Inferior parietal cortex (tissue), 1 donor: ENCODE results near the gene RUVBL1.
"Not testable (repeated sequence)": the region's sequence is repeated elsewhere in the genome, so short reads cannot be mapped to it uniquely, and the experiment has no call there.

Source experiments
- DNase-seq: peaks from one replicate; pipeline ENCODE4 v3.0.0-alpha.2; 2016; ENCODE audit errors: extremely low spot score

Gene RUVBL1

DNA sequence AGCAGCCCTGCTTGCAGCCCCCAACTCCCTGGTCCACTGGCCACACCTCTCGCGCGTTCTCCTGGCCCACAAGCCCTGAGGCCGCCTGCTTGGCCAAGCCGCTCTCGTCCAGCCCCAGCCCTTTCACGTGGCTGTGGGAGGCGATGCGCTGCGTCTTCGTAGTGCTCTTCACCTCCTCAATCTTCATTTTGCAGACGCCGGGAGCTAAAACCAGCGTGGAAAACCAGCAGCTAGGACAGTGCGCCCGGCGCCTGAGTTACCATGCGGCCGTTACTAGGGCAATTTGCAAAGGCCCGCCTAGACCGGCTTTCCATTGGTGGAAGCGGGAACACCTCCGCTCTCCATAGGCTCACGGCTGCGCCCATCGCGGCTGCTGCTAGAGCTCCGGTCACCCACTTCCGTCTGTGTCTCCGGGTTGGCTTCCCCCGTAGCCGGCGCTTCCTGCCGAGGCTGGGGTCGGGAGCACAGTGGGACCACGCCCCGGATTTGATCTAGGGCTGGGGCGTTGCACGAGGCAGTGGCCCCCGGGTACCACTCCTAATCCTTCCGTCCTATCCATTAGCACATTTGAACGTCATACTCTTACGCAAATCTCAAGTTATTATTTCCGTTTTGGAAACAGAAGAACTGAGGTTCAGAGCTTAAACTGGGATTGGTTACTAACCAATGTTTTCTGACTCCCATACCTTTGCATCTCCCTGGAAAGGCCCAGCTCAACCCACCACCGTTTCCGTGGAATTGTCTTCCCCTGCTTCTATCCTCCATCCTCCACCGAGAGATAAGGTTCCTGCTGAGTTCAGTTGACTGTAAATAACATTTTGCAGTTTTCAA is at the start of gene RUVBL1:
TSS of gene RUVBL1 (minus strand) at position 275 of the 831 bp plus-strand sequence. CDS start at position 187, 88 bp downstream.
- DNase-seq: peak; percentile 95

DNA sequence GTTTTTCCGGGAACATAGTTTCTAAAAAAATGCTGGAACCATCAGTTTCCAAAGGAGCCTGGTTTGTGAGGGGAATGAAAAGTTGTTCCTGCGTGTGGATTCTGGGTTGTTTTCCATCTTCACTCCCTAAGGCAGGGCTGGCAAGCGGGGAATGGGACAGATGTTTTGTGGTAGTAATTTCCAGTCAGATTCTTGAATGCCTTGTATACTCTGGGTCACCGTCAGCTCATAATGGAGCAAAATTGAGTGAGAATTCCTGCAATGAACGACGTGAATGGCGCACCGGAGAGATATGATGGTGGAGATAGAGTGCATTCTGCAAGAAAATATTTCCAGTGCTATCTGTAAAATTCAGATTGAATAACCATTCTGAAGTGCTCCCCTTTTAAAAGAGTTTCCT is 49.6 kb upstream of the RUVBL1 start:
- DNase-seq: no peak

DNA sequence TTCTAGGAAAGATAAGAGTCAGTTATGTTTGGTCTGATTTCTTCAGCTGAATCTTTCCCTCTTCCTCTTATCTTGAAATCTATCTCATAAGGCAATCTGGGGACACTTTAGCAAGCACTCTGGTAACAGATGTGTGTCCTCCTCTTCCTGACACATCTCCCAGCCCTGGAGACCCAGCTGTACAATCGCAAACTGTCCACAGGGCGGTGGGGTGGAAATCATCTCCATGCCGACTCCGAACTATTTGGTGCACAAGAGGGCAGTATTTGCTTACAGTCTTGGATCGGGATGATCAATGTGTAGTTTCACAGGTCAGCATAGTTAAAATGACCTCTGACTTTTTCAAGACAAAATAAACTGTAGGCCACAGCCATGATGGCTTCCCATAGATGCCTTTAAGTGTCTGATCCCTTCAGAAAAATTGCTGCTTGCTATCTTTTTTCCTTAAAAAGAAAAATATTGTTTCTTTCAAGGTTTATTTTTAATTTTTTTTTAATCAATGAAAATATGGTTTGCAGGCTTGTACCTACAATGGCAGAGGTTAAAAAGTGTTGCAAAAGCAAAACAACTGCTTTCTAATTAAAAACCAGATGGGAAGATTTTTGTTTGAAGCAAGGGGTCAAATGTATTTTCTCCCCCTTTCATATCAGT is 47.4 kb upstream of the RUVBL1 start:
- peak; percentile 80 for DNase-seq

DNA sequence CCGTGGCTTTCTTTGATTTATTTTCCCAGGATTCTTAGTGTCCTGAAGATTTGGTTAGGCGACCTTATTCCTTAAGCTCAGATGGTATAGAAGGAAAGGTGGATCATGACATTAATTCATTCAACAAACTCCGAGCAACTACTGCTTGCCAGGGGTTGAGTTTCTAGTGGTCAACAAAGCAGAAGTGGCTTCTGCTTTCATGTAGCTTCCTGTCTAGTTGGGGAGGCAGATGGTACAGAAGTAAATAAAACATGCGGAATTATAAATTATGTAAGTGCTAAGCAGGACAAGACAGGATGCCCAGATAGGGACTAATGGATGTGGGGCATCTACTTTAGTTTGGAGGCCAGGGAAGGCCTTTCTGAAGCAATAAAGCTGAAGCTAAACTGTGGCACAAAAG is 45.2 kb upstream of the RUVBL1 start:
- no peak for DNase-seq

DNA sequence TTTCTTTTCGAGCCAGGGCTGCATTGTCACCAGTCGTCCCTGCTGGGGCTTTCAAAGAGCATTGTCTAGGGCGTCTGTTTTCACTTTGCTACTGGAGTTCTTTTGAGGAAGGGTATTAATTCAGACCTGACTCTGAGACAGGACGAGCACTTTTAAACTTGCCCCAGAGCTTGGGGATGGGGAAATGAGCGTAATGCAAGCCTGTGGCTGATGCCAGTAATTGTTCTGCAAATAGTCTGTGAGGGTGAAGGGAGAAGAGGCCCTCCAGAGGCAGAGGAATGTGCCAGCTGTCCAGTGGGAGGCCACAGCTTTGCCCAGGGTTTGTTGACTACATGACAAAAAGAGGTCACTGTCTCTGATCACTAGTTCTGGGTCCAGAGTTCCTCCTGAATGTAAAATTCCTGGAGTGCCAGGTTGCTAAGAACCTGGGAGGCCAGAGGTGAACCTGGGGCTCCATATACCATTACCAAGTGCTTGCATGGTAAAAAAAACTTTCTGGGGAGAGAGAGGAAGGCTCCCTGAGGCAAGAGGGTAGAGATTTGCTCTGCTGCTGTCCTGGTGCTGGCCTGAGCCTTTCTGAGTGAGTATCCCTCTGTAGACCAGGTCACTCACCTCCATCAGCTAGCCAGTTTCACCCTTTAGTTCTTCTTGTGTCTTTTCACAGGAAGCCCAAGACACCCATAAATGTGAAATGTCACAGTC is 44.5 kb upstream of the RUVBL1 start:
- no peak for DNase-seq

DNA sequence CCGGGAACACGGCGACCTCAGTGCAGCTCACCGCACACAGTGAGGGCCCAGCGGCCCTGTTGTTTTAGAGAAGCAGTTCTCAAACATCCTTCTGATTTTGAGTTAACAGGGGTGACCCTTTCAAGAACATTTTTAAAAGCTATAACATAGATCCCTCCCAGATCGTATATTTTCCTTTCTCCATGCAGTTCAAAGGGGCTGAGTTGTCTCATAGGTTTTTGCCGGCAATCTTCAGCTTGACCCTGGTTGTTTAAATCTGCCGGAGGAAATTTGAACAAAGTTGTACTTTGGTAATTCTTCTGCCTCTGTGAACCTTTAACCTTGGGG is 44.0 kb upstream of the RUVBL1 start:
- DNase-seq: no peak

DNA sequence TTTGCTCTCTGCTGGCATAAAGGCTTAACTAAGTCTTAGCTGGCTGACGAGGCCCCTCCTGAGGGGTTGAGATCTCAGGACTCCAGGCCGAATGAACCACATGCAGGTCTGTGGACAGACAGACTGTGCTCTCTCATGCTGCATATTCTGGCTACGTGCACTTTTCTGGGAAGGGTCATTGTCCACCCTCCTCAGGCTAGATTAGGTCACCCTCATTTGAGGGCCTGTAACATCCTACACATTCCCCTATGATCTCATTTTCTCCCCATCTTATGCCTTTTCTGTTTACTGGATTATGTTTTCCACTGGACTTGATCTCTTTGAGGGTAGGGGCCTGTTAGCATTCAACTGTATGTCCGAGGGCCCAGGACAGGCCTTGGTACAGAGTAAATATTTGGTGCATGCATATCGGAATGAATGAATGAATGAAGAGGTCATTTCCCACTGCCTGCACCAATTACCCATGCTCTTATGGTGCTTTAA is 43.4 kb upstream of the RUVBL1 start:
- no peak for DNase-seq

DNA sequence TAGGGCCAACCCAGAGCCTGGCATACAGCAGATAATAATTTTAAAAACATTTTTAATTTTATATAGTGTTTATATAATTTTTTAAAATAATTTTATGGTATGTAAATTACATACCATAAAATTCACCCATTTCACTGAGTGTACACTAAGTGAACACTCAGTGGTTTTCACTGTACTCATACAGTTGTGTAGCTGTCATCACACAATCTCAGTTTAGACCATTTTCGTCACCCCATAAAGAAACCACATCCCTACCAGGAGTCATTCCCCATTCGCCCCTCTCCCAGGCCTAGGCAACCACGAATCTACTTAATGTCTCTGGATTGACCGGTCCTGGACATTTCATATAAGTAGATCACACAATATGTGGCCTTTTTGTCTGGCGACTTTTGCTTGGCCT is 39.8 kb upstream of the RUVBL1 start:
- DNase-seq: no peak

DNA sequence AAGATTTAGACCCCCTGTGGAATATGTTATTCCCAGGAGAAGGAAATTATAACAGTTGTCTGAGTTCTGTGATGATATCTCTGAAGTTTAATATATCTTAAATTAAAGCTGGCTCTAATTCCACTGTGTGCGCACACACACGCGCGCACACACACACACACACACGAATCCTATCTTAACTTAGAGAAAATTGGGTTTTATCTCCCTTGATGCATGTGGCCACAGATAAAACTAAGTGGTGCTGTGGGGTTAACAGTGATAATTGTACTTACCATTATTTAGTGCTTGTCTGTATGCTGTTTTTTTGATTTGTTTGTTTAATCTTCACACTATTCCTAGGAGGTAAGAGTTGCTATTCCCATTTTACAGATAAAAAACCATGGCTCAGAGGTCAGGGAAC is 37.0 kb upstream of the RUVBL1 start:
- no peak for DNase-seq

DNA sequence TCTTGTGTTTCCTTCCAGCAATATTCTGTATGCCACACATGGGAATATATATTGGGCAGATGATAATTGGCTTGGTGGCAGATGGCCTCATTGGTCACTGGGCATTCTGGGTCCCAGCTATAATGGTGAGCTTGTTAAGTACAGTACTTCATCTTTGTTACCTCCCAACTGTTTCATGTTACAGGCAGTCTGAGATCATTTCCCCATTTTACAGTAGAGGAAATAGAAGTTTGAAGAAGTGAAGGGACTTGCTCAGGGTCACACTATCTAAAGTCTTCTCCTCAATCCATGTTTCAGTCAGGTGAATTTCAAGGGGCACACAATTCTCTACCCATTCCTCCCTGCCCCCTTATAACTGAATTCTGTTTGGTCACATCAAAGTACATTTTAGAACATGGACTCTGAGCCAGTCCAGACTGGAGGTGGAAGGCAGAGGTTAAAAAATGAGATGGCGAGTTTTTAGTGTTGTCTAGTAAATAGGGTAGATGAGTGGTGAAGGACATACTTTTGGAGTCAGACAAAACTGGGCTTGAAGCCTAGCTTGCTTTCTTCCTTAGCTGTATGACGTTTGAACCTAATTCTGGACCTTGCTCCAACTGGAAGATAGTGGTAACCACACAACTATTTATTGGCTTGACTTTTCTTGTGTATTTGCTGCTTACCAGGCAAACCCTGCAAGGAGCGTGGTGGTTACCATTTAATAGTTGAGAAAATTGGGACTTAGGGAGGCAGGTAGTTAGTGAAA is 32.2 kb upstream of the RUVBL1 start:
- no peak for DNase-seq

DNA sequence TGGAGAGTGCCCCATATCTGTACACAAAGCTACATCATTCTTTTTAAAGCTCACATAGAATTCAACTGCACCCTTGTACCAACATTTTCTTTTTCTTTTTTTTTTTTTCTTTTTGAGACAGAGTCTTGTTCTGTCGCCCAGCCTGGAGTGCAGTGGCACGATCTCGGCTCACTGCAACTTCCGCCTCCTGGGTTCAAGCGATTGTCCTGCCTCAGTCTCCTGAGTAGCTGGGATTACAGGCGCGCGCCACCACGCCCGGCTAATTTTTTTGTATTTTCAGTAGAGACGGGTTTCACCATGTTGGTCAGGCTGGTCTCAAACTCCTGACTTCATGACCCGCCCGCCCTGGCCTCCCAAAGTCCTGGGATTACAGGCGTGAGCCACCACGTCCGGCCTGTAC is 30.7 kb upstream of the RUVBL1 start:
- not testable (repeated sequence) for DNase-seq

DNA sequence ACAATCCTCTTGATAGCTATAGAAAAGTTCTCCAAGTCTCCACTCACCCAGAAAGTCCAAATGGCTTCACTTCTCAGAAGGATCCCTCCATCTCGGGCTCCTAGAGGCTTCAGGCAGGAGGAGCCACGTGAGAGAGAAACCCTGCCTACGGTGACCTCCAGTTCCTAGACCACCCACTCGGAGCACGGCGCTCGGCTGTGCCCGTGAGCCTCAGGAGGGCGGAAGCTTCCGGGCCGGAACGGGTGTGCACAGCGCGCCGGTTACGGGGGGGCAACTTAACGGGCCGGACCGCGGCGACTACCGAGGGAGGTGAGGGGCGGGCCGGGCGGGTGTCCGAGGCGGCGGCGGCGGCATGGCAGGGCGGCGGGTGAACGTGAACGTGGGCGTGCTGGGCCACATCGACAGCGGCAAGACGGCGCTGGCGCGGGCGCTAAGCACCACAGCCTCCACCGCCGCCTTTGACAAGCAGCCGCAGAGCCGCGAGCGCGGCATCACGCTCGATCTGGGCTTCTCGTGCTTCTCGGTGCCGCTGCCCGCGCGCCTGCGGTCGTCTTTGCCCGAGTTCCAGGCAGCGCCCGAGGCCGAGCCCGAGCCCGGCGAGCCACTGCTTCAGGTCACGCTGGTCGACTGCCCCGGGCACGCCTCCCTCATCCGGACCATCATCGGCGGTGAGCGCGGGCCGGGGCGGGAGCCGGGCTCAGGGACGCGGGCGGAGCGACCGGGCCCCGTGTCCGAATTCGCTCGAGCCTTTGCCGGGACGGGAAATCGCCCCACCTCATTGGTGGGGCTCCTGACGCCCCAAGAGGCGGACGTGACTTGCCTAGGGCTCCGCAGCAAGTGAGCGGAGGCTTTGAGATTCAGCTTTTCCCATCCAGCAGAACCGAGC is 29.8 kb upstream of the RUVBL1 start, which contains the start of gene EEFSEC:
TSS of gene EEFSEC (plus strand) at position 326 of the 886 bp plus-strand sequence. CDS start at position 353, 27 bp downstream.
- DNase-seq: peak; percentile 66

DNA sequence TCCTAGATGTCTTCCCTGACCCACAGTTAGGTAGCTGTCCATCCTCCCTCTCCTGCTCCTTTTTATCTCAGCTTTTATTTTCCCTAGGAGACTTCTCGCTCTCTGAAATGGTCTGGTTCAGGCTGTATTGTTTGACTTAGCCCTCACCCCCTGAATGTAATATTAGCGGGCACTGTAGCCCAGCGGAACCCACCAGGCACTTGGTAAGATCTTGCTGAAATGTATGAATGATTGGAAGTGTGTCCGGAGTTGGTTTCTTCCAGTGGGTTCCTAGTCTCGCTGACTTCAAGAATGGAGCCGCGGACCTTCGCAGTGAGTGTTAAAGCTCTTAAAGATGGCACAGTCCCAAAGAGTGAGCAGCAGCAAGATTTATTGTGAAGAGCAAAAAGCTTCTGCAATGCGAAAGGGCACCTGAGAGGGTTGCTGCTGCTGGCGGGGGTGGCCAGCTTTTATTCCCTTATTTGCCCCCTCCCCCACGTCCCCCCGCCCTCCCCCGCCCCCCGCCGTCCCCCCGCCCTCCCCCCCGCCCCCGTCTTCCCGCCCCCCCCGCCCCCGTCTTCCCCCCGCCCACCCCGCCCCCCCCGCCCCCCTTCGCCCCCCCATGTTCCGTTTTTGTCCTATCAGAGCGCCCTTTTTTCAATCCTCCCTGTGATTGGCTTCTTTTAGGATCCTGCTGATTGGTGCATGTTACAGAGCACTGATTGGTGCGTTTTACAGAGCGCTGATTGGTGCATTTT is 29.0 kb upstream of the RUVBL1 start:
- no peak for DNase-seq

DNA sequence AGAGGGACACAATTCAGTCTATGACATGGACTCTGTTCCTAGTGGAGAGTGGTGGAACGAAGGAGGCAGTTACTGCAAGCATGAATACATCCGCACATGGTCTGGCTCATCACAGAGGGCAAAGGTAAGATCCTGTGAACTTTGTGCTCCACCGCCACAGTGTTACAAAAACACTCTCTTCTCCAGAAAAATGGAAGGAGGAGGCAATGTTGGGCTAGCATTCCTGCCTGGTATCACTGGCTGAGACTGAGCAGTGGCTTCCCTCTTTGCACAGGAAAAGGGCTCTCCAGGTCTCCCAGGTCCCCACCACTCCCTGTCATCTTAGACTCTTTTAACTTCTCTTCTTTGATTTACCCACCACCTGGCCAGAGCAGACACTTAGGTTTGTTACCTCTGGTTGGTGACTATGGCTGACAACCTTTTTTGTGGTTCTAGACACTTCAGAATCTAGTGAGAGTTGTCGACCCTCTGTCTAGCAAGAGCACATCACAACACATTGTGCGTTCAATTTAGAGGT is 28.2 kb upstream of the RUVBL1 start:
- DNase-seq: no peak

DNA sequence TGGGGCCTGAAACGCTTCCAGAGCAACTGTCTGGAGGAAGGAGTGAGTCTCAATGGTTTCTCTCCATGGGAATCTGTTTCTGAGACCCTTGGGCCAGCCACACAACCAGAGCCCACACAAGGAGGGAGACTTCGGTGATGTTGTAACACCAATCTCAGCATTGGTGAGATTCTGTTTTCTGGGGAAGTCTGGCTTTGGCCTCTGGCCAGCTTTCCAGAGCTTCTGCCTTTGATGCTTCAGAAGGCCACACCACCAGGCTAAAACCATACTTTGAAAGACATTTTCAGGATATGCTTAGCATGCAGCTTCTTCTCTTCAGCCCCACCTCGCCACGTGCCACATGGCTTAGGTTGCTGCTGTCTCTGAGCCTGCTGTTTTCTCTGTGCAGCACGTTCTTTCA is 26.0 kb upstream of the RUVBL1 start:
- no peak for DNase-seq

DNA sequence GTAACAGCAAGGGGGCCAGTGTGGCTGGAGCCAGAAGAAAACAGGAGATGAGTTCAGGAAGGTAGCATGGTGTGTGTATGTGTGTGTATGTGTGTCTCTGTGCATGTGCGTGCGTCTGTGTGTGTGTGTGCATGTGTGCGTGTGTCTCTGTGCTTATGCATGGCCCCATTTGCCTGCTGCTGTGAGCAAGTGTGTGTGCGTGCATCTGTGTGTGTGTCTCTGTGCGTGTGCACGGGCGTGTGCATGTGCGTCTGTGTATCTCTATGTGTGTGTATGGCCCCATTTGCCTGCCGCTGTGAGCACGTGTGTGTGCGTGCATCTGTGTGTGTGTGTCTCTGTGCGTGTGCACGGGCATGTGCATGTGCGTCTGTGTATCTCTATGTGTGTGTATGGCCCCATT is 22.6 kb upstream of the RUVBL1 start:
- DNase-seq: no peak

DNA sequence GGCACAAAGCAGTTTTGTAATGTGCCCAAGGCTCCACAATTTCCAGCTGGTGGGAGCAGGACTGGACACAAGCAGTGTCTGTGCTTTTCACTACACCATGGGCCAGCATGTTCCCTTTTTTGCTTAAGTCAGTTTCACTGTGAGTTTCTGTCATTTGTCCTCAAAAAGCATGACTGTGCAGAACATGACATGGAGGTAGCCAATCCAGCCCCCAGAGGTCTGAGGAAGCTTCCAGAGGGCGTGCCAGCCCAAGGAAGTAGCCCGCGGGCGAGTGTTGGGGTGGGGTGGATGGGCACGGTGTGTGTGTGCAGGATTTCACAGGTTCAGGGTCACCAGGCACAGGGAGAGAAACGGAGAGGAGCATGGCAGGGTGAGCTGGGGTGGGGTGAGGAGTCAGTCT is 21.7 kb upstream of the RUVBL1 start:
- DNase-seq: peak; percentile 13

DNA sequence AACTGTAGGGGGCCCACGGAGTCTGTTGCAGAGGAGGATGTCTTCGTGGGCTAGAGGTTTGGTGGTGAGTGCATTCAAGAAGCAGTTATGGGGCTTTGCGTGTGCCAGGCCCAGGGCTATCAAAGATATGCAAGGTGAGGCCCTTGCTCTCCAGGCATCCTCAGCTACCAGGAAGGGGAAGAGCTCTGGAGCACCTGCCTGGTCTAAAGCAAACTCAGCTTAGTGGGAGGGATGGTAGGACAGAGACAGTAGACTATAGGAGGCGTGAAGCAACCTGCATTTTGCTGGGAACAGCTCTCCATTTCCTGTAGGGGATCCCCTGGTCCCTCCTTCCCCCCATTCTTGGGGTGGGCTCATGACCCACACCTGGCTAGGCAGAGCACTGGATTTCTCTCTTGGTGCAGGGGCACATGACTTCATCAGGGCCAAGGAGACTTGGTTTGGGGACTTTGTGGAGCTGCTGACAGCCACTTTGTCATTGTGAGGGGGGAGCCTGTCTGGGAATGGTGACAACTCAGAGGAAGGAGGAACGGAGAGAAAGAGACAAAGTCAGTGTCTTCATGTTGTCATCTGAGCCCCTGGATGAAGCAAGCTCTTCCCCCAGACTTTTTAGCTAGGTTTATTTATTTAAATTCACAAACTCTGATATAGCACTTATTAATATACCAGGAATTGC is 21.0 kb upstream of the RUVBL1 start:
- no peak for DNase-seq

DNA sequence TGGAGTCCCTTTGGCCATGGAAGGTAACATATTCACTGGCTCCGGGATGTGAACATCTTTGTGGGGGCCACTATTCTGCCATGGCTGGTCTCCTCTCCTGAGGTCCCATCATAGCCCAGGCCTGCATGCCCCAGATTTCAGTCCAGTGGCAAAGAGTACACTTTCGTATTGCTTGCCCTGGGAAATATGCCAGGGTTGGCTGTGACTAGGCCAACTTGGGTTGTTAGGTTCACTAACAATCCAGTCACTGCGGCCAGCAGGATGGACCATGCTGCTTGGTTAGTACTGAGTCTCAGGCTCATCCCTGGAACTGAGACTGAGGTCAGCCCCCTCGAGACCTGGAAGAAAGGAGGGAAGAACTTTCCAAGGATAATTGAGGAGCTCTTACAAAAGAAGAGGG is 19.9 kb upstream of the RUVBL1 start:
- no peak for DNase-seq
